Measurements from ENCODE around the gene BCAS3.

DNA sequence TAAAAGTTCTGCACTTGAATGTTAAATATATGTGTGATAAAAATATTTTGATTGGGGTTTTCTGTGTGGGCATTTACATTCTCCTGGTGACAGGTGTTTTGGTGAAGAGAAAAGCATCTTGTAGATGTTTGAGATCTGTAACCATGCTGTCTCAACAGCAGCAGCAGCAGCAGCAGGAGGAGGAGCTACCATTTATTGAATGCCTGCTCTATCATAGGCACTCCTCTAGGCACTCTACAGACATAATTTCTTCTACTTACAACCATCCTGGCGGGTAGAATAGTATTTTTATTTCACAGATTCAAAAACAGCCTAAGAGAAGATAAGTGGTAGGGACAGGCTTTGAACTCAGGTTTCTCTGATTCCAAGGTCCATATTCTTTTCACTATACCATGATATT is 562.3 kb downstream of the BCAS3 start:
- TF ChIP-seq POLR2A (IDR thresholded peaks at IDR 0.05; ENCODE audit: low read length) (no peak), GATA1 (IDR thresholded peaks at IDR 0.05; ENCODE audit: low read depth, low read length) (no peak)

Measured in erythroblast (primary cell).